ENCODE data around the gene TSC22D3. TPM values are rescaled to one million over a fixed set of nuclear protein-coding genes. Genes with fewer than 3 reads are reported as not detected.

The TSC22D3 gene
- total and polyA plus RNA-seq, 9 donors = 39.5 to 82.9 (median 64.3) TPM

DNA sequence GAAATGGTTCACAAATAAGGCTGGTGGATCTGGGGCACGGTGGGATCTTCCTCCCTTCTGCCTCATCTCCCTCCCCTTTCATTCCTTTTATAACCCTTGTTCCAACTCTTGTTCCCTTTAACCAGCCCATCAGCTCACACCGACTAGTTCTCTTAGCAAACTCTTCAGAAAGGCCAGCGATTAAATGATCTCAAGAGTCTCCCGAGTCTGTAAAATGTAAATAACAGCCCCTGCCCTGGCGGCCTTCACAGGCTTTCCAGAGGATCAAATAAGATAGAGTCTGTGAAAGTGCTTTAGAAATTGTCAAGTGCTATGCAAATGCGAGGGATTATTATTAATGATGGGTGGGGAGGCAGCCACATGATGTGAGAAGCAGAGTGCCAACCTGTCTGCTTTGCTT lies 27.1 kb downstream of the TSC22D3 start:
- Histone ChIP-seq H3K36me3 (ENCODE audit: control insufficient read depth, insufficient read depth, low read length) (no peaks in the 10 kb centered on the region), H3K27me3 (ENCODE audit: control insufficient read depth, insufficient read depth, low read length) (peaks cover 53% of the 10 kb centered on the region), H3K9me3 (replicated peaks; ENCODE audit: control insufficient read depth, low read depth, low read length) (no peaks in the 10 kb centered on the region), H3K4me1 (ENCODE audit: control insufficient read depth, insufficient read depth, low read length) (peaks cover 42% of the 10 kb centered on the region), H3K4me3 (ENCODE audit: low read length) (no peak overlapping the region), H3K27ac (ENCODE audit: low read length) (peak overlapping the region; percentile 35)
- peak; percentile 60 for DNase-seq
- 34% methylated on average over 4 of the region's 6 CpGs for WGBS (ENCODE audit: insufficient coverage)

DNA sequence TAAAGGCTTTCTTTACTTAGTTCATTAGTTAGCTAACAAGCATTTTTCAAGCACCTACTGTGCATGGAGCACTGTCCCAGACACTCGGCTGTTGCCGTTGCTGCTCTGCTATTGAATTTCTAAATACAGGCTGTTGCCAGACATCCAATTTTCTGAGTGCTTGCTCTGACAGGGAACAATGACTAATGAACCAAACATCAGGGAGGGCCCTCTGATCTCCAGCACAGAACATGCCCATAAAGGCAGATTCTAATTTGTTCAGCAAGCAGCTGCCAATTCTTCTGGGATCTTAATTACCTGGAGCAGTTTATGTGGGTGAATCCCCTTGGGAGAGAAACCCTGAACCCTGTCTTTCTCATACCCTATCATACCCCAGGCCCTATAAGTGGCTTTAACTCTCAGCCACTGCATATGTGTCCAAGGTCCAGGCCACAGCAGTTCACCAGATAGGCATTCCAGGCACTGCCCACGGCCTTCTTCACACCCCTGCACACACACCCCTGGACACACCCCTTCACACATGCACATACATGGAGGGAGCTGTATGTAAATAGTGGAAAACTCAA lies 27.9 kb downstream of the TSC22D3 start:
- Histone ChIP-seq H3K9me3 (replicated peaks; ENCODE audit: control insufficient read depth, low read depth, low read length) (no peaks in the 10 kb centered on the region), H3K36me3 (ENCODE audit: control insufficient read depth, insufficient read depth, low read length) (no peaks in the 10 kb centered on the region), H3K4me1 (ENCODE audit: control insufficient read depth, insufficient read depth, low read length) (peaks cover 47% of the 10 kb centered on the region), H3K27ac (ENCODE audit: low read length) (peak overlapping the region; percentile 29), H3K27me3 (ENCODE audit: control insufficient read depth, insufficient read depth, low read length) (peaks cover 56% of the 10 kb centered on the region), H3K4me3 (ENCODE audit: low read length) (no peak overlapping the region)
- 48% methylated on average over 2 of the region's 3 CpGs for WGBS (ENCODE audit: insufficient coverage)
- DNase-seq = peak; percentile 55

GRCh38 chrX:107744868-107745267 lies 30.7 kb downstream of the TSC22D3 start:
- Histone ChIP-seq H3K4me3 (ENCODE audit: low read length) (no peak overlapping the region), H3K27ac (ENCODE audit: low read length) (no peak overlapping the region), H3K4me1 (ENCODE audit: control insufficient read depth, insufficient read depth, low read length) (peaks cover 46% of the 10 kb centered on the region), H3K36me3 (ENCODE audit: control insufficient read depth, insufficient read depth, low read length) (no peaks in the 10 kb centered on the region), H3K27me3 (ENCODE audit: control insufficient read depth, insufficient read depth, low read length) (peaks cover 66% of the 10 kb centered on the region), H3K9me3 (replicated peaks; ENCODE audit: control insufficient read depth, low read depth, low read length) (no peaks in the 10 kb centered on the region)
- DNase-seq = no peak
- no CpG with 5 or more reads among the region's 2 CpGs for WGBS (ENCODE audit: insufficient coverage)

DNA sequence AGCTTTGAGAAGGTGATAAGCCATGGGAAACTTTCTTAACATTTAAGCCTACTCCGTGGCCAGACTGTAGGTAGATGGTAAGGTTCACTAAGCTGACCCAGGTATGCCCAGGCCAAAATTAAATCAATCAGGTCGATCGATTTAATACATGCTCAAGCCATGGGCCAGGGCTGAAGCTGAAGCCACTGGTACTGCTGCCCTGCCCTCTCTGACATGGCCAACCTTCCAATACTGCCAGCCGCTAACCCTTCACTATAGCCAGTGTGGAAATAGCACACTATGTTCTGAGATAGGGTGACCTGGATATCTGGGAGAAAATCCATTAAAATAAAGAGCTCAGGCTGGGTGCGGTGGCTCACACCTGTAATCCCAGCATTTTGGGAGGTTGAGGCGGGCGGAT lies 31.6 kb downstream of the TSC22D3 start:
- Histone ChIP-seq H3K4me3 (ENCODE audit: low read length) (no peak overlapping the region), H3K36me3 (ENCODE audit: control insufficient read depth, insufficient read depth, low read length) (no peaks in the 10 kb centered on the region), H3K27me3 (ENCODE audit: control insufficient read depth, insufficient read depth, low read length) (peaks cover 69% of the 10 kb centered on the region), H3K4me1 (ENCODE audit: control insufficient read depth, insufficient read depth, low read length) (peaks cover 46% of the 10 kb centered on the region), H3K9me3 (replicated peaks; ENCODE audit: control insufficient read depth, low read depth, low read length) (no peaks in the 10 kb centered on the region), H3K27ac (ENCODE audit: low read length) (no peak overlapping the region)
- DNase-seq = no peak
- 72% methylated on average over 3 of the region's 7 CpGs for WGBS (ENCODE audit: insufficient coverage)

DNA sequence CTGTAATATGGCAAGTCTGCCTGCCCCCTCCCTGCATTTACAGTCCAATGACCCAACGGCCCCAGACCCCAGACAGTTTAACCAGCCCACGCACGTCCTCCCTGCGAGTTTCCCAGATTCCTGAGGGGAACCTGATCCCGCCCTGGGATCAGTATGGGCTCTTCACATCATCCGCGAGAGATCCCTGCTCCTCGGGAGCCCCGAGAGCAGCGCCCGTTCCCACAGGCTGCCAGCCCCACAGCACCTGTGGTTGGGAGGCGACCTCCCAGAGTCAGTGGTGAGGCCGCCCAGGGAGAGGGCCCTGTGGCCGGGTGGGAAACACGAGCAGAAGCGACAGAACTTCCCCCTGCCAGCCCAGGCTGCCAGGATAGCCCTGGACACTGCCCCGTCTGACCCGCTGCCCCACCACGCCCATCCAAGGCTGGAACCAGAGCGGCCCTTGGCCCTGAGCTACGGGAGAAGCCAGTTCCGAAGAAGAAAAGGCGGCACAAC lies 32.8 kb downstream of the TSC22D3 start:
- peak; percentile 37 for DNase-seq
- Histone ChIP-seq H3K36me3 (ENCODE audit: control insufficient read depth, insufficient read depth, low read length) (no peaks in the 10 kb centered on the region), H3K4me3 (ENCODE audit: low read length) (peak overlapping the region; percentile 15), H3K27ac (ENCODE audit: low read length) (peak overlapping the region; percentile 93), H3K27me3 (ENCODE audit: control insufficient read depth, insufficient read depth, low read length) (peaks cover 68% of the 10 kb centered on the region), H3K9me3 (replicated peaks; ENCODE audit: control insufficient read depth, low read depth, low read length) (no peaks in the 10 kb centered on the region), H3K4me1 (ENCODE audit: control insufficient read depth, insufficient read depth, low read length) (peaks cover 48% of the 10 kb centered on the region)
- 41% methylated on average over 22 of the region's 23 CpGs for WGBS (ENCODE audit: insufficient coverage)

DNA sequence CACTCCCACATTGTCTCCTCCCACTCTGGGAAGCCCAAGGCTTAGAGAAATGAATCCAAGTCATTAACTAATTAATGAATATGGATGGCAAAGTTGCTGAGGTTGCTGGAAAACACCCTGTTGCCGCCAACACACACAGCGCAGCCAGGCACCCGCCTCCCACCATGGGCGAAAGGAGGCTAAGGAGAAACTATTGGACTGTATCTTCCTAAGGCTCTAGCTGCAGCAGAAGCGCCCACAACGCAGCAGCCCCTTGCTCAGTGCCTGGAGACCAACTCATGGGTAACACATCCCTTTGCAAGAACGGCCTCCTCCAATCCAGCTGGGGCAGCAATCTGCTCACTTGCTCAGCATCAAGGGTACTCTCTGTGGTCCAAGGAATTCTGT lies 34.2 kb downstream of the TSC22D3 start:
- no peak for DNase-seq

DNA sequence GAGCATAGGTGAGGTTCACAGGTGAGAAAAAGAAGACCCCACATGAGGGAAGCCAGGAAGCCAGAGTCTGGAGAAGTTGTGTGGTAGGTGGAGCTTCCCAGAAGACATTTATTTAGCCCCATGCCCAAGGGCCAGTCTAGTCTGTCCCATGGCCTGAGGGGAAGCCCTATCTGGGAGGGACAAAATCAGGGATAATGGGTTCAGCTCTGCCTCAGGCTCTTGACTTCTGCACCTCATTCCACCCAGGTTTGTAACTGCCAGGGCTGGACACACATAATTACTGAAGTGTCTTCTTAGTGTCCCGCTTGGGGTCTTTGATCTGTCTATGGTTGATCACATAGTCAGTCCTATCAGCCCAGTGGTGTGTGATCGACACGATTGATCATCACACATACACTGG lies 36.0 kb downstream of the TSC22D3 start:
- no peak overlapping the region for H3K4me3 ChIP-seq (ENCODE audit: low read length)
- DNase-seq = no peak
- H3K36me3 ChIP-seq (ENCODE audit: control insufficient read depth, insufficient read depth, low read length) = no peaks in the 10 kb centered on the region
- no peak overlapping the region for H3K27ac ChIP-seq (ENCODE audit: low read length)
- H3K27me3 ChIP-seq (ENCODE audit: control insufficient read depth, insufficient read depth, low read length) = peaks cover 67% of the 10 kb centered on the region
- H3K4me1 ChIP-seq (ENCODE audit: control insufficient read depth, insufficient read depth, low read length) = peaks cover 47% of the 10 kb centered on the region
- no peaks in the 10 kb centered on the region for H3K9me3 ChIP-seq (replicated peaks; ENCODE audit: control insufficient read depth, low read depth, low read length)
- WGBS (ENCODE audit: insufficient coverage) = 95% methylated on average over 3 of the region's 3 CpGs

More for the DNA sequence above, 34.2 kb downstream of the TSC22D3 start:
- no peaks in the 10 kb centered on the region for H3K36me3 ChIP-seq (ENCODE audit: control insufficient read depth, insufficient read depth, low read length)
- H3K9me3 ChIP-seq (replicated peaks; ENCODE audit: control insufficient read depth, low read depth, low read length) = no peaks in the 10 kb centered on the region
- no peak overlapping the region for H3K4me3 ChIP-seq (ENCODE audit: low read length)
- H3K4me1 ChIP-seq (ENCODE audit: control insufficient read depth, insufficient read depth, low read length) = peaks cover 47% of the 10 kb centered on the region
- H3K27me3 ChIP-seq (ENCODE audit: control insufficient read depth, insufficient read depth, low read length) = peaks cover 66% of the 10 kb centered on the region
- H3K27ac ChIP-seq (ENCODE audit: low read length) = peak overlapping the region; percentile 93
- 70% methylated on average over 5 of the region's 7 CpGs for WGBS (ENCODE audit: insufficient coverage)

DNA sequence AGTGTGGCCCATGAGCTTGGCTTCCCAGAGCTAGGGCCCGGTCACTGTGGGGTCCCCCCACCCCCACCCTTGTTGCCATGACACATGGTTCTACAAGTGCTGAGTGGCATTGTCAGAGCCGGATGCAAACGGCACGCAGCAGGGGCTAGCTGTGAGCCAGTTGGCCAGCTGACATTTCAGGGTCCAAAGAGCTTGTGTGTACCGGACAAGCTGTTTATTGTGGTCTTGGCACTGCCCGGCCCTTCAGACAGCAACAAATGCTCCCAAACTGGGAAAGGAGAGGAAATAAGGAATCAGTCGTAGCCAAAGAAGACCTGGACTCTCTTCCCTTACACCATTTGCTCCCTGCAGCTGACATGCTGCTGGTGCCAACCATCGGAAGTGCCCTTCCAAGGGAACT lies 36.8 kb downstream of the TSC22D3 start:
- no peak overlapping the region for H3K4me3 ChIP-seq (ENCODE audit: low read length)
- 87% methylated on average over 4 of the region's 8 CpGs for WGBS (ENCODE audit: insufficient coverage)

GRCh38 chrX:107738272-107738671 lies 37.3 kb downstream of the TSC22D3 start:
- Histone ChIP-seq H3K4me1 (ENCODE audit: control insufficient read depth, insufficient read depth, low read length) (peaks cover 49% of the 10 kb centered on the region), H3K27ac (ENCODE audit: low read length) (no peak overlapping the region), H3K4me3 (ENCODE audit: low read length) (no peak overlapping the region), H3K9me3 (replicated peaks; ENCODE audit: control insufficient read depth, low read depth, low read length) (no peaks in the 10 kb centered on the region), H3K36me3 (ENCODE audit: control insufficient read depth, insufficient read depth, low read length) (no peaks in the 10 kb centered on the region), H3K27me3 (ENCODE audit: control insufficient read depth, insufficient read depth, low read length) (peaks cover 64% of the 10 kb centered on the region)
- no CpG with 5 or more reads among the region's 5 CpGs for WGBS (ENCODE audit: insufficient coverage)
- DNase-seq = no peak

More for the DNA sequence above, 36.8 kb downstream of the TSC22D3 start:
- Histone ChIP-seq H3K9me3 (replicated peaks; ENCODE audit: control insufficient read depth, low read depth, low read length) (no peaks in the 10 kb centered on the region), H3K27me3 (ENCODE audit: control insufficient read depth, insufficient read depth, low read length) (peaks cover 63% of the 10 kb centered on the region), H3K4me1 (ENCODE audit: control insufficient read depth, insufficient read depth, low read length) (peaks cover 51% of the 10 kb centered on the region), H3K27ac (ENCODE audit: low read length) (peak overlapping the region; percentile 3), H3K36me3 (ENCODE audit: control insufficient read depth, insufficient read depth, low read length) (no peaks in the 10 kb centered on the region)
- DNase-seq = no peak

DNA sequence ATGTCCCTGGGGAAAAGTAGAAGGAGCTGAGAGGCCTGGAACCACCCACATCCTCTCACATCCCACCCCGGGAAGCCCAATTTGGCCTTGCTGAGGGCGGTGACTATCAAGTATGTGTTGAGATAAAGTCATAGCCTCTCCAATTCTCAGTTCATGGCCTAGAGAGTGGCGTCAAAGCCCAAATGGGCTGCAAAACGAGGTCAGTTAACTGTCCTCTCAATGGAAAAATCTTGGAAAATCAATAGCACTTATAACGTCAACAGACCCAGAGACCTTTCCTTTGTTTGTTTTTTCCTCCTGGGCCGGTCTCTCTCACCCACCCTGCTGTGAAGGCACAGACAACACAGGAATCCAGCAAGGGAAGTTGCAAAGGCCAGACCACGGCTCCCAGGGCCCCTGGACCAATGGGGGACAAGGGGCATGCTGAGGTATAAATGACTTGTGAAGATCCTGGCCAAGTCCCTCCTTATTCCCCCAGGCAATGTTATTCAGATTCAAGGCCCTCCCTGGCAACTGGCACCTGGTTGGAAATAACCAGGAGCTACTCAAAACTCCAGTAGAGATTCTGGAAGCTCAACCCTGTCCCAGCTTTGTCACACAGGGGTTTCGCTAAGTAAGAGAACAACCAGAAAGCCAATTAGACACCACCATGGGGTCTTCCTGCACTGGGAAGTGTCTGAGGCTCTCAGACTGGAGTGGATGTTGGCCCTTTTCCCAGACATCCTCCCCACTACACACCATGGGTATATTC lies 38.6 kb downstream of the TSC22D3 start:
- Histone ChIP-seq H3K4me1 (ENCODE audit: control insufficient read depth, insufficient read depth, low read length) (peaks cover 42% of the 10 kb centered on the region), H3K9me3 (replicated peaks; ENCODE audit: control insufficient read depth, low read depth, low read length) (no peaks in the 10 kb centered on the region), H3K27ac (ENCODE audit: low read length) (no peak overlapping the region), H3K4me3 (ENCODE audit: low read length) (no peak overlapping the region), H3K27me3 (ENCODE audit: control insufficient read depth, insufficient read depth, low read length) (peaks cover 55% of the 10 kb centered on the region), H3K36me3 (ENCODE audit: control insufficient read depth, insufficient read depth, low read length) (no peaks in the 10 kb centered on the region)
- no peak for DNase-seq
- WGBS (ENCODE audit: insufficient coverage) = 47% methylated on average over 3 of the region's 8 CpGs
